MV-4-11 (cell line): ENCODE results near the gene NUP214.
"Not testable (repeated sequence)": the region's sequence is repeated elsewhere in the genome, so short reads cannot be mapped to it uniquely, and the experiment has no call there.

Experiments used
- DNase-seq: peaks from one replicate; lab custom pipeline; 2025; lab: John Stamatoyannopoulos, UW

Gene NUP214

GRCh38 chr9:131259916-131260597 is 134.7 kb downstream of the NUP214 start:
- DNase-seq, result no peak

- DNase-seq, result no peak
Measured at GRCh38 chr9:131260751-131261452, 135.5 kb downstream of the NUP214 start.

GRCh38 chr9:131262327-131263032 is 137.1 kb downstream of the NUP214 start:
- DNase-seq, result peak; percentile 80

GRCh38 chr9:131263033-131263343 is 137.6 kb downstream of the NUP214 start:
- not testable (repeated sequence) for DNase-seq

GRCh38 chr9:131263701-131264100 is 138.3 kb downstream of the NUP214 start:
- DNase-seq, result no peak

GRCh38 chr9:131264231-131264630 is 138.8 kb downstream of the NUP214 start:
- no peak for DNase-seq

GRCh38 chr9:131266266-131267229 is 141.2 kb downstream of the NUP214 start:
- no peak for DNase-seq

- peak; percentile 85 for DNase-seq
Measured at GRCh38 chr9:131270171-131271015, 145.0 kb downstream of the NUP214 start.

- not testable (repeated sequence) for DNase-seq
Measured at GRCh38 chr9:131271016-131271273, 145.6 kb downstream of the NUP214 start.

- DNase-seq, result no peak
Measured at GRCh38 chr9:131271506-131271931, 146.1 kb downstream of the NUP214 start.

- DNase-seq, result no peak
Measured at GRCh38 chr9:131272212-131272611, 146.8 kb downstream of the NUP214 start.

- peak; percentile 56 for DNase-seq
Measured at GRCh38 chr9:131273146-131273855, 147.9 kb downstream of the NUP214 start.

GRCh38 chr9:131273856-131274673 is 148.7 kb downstream of the NUP214 start:
- DNase-seq, result peak; percentile 64

GRCh38 chr9:131274674-131275331 is 149.4 kb downstream of the NUP214 start:
- no peak for DNase-seq

GRCh38 chr9:131275332-131276093 is 150.1 kb downstream of the NUP214 start:
- peak; percentile 61 for DNase-seq

- DNase-seq, result no peak
Measured at GRCh38 chr9:131276094-131276888, 150.9 kb downstream of the NUP214 start, which contains the start of gene FAM78A. Gene FAM78A, minus strand, starts transcription at chr9:131276510. Its CDS starts 331 bp downstream, at chr9:131276179.

GRCh38 chr9:131276891-131277286 is 151.5 kb downstream of the NUP214 start:
- no peak for DNase-seq
